ENCODE data around the gene EGFL8.

DNA sequence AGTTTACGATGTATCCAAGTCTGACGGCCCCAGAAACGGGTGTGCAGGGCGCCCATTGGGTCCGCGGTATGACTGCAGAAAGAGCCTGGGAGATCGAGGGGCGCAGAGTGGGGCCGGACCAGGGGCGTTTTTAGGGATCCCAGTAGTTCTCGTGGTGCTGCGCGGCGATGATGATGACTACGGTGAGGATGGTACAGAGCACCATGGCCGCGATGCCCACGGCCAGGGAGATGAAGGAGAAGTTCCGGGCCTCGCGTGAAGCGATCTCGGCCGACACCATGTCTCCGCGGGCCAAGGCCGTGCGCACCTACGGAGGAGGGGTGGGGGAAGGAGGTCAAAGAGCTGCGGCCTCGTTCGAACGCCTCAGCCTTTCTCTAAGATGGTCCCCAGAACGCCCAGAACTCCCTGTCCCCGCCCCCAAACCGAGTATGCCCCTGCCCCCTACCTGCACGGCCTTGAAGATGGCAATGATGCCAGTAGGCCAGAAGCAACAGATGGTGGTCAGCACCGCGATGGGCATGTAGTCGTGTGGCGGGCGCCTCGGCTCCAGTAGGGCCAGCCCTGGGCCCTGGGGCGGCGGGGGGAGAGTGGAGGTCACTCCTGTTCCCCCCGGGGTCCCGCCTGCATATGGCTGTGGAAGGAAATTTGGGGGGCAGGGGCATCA, 15.2 kb upstream of the EGFL8 start:
- TF ChIP-seq EP300 (IDR thresholded peaks at IDR 0.05) (no peak), POLR2A (IDR thresholded peaks at IDR 0.05) (no peak)
- TF ChIP-seq, protein P1, sequence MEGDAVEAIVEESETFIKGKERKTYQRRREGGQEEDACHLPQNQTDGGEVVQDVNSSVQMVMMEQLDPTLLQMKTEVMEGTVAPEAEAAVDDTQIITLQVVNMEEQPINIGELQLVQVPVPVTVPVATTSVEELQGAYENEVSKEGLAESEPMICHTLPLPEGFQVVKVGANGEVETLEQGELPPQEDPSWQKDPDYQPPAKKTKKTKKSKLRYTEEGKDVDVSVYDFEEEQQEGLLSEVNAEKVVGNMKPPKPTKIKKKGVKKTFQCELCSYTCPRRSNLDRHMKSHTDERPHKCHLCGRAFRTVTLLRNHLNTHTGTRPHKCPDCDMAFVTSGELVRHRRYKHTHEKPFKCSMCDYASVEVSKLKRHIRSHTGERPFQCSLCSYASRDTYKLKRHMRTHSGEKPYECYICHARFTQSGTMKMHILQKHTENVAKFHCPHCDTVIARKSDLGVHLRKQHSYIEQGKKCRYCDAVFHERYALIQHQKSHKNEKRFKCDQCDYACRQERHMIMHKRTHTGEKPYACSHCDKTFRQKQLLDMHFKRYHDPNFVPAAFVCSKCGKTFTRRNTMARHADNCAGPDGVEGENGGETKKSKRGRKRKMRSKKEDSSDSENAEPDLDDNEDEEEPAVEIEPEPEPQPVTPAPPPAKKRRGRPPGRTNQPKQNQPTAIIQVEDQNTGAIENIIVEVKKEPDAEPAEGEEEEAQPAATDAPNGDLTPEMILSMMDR (IDR thresholded peaks at IDR 0.05), result no peak

All from tibial nerve (tissue), 4 donors.